Uterus (tissue), 2 donors: ENCODE results near the gene NFX1.
"Not testable (repeated sequence)": the region's sequence is repeated elsewhere in the genome, so short reads cannot be mapped to it uniquely, and the experiment has no call there.

Source experiments
- CTCF ChIP-seq, 4 experiments: fragments of 200-600 bp in 2 of 4; fragments of 450-650 bp in 2 of 4; sonication (generic) in 2 of 4; IDR thresholded peaks; one replicate each; pipeline ENCODE4 v1.5.1; 2016 to 2019; ENCODE audit warnings: antibody characterized with exemption in 4 of 4, mild to moderate bottlenecking in 2 of 4, moderate library complexity in 1 of 4
- POLR2A ChIP-seq, 2 donors: fragments of 450-650 bp; IDR thresholded peaks; one replicate each; pipeline ENCODE4 v1.6.1; 2016; ENCODE audit warnings: antibody characterized with exemption in 2 of 2, mild to moderate bottlenecking in 1 of 2, moderate library complexity in 1 of 2

- TF ChIP-seq CTCF, POLR2A (IDR thresholded peaks at IDR 0.05): not testable (repeated sequence)
Measured at GRCh38 chr9:33382397-33382796, 92.1 kb downstream of the NFX1 start.
